NCI-H2171 (cell line): ENCODE measurements around the gene RBMS3.
A peak's percentile ranks its signal among the peaks of the same experiment; 100 is the strongest.
"Not testable (repeated sequence)": the region's sequence is repeated elsewhere in the genome, so short reads cannot be mapped to it uniquely, and the experiment has no call there.

ENCODE experiments used
- DNase-seq: peaks from one replicate; lab custom pipeline; 2025; lab: John Stamatoyannopoulos, UW

RBMS3 gene

DNA sequence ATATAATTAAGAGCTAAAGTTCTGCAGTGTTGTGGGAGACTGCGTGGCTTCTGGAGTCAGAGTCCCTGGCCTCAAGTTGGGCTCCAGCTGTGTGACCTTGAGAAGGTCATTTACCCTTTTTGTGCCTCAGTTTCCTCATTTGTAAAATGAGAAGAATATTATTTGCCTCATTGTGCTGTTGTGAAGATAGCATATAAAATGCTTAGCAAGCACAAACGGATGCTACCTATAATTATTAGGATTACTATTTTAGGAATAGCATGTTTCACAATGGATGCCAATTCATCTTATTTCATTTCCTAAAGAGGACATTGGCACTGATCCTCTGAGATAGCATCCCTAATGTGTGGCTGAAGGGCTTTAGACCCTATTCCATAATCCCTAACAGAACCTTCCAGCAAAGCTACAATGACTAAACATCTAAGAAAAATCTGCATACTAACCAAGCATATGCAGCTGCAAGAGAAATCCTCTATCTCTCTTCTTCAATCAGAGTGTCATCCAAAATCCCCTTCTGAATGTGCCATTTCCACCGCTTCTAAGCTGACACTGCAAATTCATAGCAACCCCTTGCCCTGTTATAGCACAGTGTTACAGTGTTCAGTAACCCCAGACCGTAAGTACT is 148.3 kb downstream of the RBMS3 start:
- no peak for DNase-seq

DNA sequence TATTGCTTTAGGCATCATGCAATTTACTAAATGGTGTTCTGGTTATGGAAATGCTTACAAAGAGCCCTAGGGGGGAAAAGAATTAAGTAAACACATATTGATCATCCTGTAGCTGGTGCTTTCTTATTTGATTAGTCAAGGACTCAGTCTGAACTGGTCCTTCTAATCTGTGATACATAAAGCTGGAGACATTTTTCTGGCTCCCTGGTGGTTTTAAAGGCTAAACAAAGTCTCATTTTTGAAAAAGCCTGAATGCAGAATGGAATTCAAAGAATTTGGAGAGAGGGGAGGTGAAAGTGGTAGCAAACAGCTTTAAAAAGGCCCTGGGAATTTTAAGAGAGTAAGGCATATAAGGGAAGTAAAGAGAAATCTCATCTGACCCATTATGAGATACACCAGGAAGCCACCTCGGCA is 149.7 kb downstream of the RBMS3 start:
- DNase-seq: no peak

DNA sequence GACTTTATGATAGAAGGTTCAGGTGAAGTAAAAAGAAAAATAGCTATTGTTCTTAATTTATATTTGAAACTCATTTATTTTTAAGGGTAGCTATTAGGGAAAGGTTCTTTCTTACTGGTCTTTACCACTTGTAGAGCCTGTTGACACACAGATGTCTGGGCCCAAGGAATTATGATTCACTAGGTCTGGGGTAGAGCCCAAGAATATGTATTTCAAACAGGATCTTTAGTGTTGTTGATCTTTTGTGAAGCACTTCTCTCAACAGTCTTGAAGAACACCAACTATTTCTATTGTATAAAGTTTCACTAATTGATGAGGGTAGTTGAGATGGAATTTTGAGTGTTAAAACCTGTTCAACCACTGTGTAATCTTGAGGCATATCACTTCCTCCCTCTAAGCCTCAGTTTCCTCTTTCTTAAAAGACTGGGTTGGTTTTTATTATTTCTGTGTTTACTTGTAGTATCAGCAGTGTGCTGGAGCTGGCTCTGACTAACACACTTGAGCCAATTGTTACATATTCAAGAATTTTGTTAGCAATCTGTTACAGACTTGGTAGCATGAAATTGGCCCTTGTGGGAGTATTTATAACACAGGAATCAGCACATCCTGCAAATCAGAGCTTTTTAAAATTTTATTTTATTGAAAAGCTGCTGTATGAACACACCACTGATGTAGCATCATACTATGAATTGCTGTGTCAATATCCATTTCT is 155.9 kb downstream of the RBMS3 start:
- DNase-seq: no peak

DNA sequence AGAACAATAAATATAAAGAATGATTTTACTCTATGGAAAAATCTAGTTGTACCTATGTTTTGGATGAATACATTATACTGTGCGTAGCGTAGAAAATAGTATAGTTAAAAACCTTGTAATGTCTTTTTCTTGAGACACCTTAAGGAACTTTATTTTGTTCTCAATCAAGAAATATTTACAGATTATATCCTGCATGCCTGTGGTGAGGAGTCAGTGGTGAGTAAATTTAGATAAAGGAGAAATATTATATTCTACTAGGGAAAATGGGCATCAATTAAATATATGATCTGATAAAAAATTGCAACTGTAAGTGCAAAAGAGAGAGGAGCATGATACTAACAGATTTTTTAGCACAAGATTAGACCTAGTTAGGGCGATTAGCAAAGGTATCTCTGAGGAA is 157.7 kb downstream of the RBMS3 start:
- no peak for DNase-seq

DNA sequence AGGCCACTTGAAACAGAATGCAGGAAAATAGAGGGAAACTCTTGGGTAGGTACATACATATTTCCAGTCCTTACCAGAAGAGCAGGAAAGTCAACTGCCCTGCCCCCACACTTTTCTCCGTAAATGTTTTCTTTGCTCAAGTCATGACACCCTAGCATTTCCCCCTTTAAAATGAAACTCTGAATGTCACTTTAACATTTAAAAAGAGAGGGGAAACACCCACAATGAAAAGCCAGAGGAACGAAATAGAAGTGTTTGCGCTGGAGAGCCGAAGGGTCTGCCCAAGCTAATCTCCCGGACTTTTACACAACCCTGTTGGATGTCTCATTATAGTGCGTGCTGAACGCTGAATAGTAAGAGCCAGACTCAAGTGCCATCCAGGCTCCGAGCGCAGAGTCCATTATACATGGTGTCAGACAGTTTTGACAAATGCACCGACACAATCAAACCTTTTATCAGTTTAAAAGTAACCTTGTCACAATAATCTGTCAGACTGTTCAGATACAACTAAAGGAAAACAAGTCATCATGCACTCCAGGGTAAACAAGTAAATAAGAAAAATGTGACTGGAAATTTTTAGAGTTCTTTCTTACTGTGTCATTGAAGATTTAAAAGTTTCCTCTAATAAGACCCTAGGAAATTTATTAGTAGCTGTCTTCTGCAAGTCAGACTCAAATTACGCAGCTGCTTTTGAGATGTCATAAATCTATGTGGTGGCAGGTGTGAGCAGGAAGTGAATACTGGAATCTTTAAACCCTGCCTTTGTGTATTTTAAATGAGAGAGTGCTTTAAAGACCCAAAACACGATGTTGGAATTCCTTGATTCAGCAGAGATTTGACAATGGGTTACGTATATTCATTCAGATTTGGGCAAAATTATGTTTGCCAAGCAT is 159.8 kb downstream of the RBMS3 start:
- DNase-seq: no peak

DNA sequence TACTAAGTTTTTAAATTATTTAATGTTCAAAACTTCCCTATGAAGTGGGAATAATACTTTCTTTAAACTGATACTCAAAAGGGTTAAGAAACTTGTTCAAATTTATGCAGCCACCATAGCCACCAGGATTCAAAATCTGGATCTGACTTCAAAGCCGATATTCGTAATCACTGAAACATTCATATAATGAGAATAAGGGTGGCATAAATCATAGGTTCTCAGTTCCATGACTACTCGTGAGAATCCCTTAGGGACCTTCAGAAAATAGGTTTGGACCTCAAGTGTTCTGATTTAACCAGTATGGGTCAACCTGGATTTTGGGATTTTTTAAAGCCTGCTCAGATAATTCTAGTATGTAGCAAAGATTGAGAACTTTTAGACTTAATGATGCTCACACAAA is 160.6 kb downstream of the RBMS3 start:
- DNase-seq: no peak

DNA sequence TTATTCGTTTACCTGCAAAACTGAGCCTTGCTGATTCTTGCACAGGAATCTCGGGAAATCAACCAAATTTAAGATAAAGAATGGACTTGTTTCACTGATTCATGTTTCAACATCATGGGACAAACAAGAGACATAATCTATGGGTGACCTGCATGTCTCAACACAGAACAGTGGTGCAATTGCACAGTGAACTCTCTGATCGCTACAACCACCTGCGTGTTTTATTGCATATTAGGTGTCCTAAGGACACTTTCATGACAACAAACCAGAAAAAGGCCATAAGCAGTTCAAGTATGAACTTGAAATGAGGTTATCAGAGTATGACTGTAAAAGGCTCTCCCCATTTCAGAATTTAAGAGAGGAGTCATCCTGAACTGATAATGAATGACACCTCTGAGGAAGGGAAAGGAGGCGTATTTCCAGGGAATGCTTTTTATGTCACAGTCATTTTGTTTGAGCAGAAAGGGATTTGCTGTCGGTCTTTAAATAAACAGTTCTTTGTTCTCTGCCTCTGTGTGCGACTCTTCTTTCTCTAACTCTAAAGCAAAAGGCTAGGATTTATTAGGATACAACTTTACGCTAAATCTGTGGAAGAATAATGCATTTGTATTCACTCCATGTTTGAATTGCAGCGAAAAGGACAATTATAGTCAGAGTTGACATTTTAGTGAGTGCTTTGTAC is 167.2 kb downstream of the RBMS3 start:
- DNase-seq: no peak

DNA sequence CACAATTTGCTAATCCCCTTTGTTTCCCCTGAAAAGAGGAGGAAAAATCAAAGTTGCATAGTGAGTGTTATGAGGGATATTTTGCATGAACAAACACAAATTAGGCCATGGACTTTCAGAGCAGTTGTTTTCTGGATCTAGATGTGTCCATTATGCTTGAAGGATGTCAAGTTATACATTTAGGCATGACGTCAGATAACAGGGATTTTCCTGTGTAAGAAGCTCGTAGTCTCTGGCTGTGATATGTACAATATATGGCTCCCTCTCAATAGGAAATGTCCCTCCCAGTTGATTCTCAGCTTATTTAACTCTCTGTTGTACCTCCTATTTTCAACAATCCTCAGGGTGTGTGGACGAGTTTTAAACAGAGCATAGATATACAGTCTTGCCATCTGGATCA is 171.0 kb downstream of the RBMS3 start:
- no peak for DNase-seq

DNA sequence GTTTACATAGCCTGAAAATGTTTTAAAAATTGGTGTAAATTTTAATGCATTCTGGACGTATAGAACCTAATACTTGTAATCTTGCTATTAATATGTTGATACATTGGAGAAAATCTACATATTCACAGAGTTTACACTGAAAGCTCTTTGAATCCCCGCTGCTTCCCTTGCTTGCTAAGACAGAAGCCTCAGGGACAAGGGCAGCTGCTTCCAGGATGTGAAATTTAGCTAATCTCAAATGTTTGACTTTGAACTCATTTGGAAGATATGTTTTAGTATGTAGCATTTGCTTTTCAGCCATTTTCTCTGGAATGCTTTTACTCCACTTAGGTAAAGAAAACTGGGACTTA is 172.0 kb downstream of the RBMS3 start:
- DNase-seq: no peak

DNA sequence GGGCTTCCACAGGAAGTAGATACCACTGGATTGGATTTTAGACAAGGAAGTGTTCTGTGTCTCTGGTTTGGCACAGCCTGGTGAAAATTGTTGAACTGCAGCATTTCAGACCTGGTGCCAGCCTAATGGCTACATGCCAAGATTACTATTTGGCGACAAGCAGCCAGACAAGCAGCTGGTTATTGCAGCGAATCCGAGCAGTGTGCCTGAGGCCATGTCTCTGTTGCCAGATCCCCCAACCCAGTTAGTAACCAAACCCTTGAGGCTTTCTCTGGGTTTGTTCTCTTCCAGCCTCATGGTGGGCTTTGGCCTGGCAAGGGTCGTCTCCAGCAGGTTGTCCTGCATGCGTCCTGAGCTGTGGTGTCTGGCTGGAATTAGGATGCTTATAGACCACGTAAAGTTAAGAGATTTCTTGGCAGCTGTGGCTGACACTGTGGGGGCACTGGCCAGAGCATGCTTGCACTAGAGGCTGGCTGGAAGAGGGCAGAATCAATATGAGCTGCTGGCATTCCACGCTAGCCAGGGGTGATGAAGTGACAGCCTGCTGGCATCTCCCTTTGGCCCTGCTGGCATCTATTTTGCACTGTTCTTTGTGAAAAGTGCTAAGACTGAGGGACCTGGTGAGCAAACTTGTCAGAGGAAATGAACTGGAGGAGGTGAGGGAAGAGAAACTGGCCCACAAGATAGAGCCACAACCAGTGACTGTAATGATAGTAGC is 172.6 kb downstream of the RBMS3 start:
- DNase-seq: peak; percentile 23

DNA sequence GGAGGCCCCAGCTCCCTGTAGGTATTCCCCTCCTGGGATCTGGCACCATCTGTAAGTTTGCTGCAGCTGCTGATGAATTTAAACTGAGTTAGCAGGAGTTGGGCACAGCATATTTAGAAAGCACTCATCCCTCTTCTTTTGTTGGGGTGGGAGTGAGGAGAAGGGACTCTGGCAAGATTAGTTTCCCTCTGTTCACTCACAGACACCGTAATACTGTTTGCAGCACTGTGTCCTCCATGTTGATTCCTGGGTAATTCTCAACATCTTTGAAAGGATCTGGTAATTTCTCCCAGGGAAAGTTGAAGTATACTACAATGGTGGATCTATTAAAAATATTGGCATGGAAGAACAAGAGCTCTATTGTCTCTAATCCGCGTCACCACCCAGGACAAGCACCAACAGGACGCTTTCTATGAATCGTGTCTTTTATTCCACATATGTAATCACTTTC is 173.3 kb downstream of the RBMS3 start:
- peak; percentile 1 for DNase-seq

DNA sequence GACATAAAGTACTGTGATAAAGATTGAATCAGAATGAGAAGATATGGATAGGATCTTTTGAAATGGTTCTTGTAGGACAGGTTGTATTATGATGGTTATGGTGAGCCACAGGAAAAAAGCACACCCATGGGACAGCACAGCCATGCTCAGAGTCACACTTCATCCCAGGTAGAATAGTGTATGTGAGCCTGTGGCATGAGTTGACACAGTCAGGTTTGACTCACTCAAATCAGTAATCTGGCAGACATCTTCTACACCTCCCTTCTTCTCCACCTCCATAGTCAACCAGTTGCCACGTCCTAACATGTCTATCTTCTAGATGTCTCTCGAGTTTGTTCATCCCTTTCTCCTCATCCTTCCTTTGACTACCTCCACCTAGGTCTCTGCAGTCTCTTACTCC is 176.0 kb downstream of the RBMS3 start:
- no peak for DNase-seq

DNA sequence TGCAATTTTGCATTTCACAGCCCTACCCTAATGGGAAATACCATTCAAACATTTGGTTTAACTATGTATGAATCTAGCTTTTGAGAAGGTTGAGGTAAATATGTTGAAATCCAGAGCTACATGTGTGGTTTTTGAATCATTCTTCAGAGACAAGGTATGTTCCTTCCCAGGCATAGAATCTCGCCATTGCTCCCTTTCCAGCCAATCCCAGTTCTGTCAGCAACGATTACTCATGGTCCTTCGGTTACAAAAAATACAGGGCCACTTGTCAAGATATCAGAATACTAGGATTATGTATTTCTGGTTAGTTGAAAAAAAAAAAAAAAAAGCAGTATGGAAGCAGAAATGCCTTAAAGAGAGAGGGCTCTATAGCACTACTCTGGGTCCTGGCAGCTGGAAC is 182.4 kb downstream of the RBMS3 start:
- DNase-seq: no peak

DNA sequence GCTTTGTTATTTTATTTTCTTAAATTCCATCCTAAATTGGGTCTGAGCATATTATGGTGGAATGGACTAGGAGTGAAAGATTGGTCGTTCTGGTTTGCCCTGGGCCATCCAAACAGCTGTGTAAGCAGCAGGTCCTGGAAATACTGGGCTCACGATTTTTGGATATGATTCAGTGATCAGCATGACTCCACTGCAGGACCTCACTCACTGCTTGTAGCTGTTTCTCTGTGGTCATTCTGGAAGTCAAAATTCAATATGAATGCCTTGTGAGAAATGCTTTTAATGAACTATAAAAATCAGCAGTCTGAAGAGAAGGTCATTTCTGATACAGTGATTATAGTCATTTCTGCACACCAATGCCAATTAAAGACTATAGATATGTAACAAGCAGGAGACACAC is 185.0 kb downstream of the RBMS3 start:
- DNase-seq: no peak

DNA sequence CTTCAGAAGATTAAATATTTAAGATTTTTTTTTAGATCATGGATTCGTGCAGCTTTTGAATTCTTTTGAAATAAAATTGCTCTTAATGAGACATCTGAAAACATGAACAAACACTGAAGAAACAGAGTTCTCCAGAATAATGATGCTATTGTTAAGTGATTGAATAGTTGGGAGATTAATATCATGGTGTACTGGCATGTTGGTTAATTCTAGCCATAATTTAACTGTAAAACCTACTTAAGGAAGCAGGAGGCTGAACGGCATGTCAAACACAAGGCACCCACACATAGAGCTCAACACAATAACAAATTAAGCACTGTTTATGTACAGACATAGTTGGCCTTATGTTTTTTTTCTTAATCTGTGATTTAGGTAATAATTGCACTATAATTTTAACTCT is 185.6 kb downstream of the RBMS3 start:
- DNase-seq: no peak

DNA sequence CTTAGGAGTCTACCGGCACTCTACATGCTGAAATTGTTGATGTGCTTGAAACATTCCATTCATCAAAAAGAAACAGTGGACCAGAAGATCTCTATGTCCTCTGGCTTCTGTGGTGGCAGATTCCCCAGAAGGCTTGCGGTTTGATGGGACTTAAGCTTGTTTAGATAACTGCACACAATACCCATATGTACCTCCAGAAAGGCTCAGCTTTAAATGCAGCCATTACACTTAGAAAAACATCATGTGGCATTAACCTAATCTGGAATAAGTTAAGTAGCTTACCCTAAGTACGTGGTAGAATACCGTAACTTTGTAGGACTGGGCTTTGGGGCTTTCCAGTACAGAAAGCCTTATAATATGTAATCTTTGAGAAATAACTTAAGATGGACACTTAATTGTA is 187.3 kb downstream of the RBMS3 start:
- DNase-seq: no peak

DNA sequence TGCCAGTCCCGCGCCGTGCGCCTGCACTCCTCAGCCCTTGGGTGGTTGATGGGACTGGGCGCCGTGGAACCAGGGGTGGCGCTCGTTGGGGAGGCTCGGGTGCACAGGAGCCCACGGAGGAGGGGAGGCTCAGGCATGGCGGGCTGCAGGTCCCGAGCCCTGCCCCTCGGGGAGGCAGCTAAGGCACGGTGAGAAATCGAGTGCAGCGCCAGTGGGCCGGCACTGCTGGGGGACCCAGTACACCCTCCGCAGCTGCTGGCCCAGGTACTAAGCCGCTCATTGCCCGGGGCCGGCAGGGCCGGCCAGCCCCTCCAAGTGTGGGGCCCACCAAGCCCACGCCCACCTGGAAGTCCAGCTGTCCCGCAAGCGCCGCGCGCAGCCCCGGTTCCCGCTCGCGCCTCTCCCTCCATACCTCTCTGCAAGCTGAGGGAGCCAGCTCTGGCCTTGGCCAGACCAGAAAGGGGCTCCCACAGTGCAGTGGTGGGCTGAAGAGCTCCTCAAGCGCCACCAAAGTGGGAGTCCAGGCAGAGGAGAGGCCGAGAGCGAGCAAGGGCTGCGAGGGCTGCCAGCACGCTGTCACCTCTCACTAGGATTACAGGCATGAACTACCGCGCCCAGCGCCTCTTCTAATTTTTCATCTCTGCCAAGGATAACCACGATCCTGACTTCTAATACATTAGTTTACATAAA is 192.8 kb downstream of the RBMS3 start:
- not testable (repeated sequence) for DNase-seq

DNA sequence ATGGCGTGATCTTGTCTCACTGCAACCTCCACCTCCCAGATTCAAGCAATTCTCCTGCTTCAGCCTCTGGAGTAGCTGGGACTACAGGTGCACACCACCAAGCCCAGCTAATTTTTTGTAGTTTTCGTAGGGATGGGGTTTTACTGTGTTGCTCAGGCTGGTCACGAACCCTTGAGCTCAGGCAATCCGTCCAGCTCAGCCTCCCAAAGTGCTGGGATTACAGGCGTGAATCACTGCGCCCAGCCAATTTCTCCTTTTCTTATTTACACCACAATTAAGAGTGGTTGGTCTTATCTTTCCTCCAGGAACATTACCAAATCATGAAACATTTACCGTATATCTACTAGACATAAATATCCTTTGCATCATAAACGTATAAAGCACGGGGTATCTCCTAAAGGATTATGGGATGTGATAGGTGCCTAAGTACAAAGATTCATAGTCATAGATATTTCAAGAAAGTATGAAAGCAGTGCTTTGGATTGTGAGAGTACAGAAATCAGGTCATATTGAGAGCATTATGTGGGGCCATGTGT is 194.5 kb downstream of the RBMS3 start:
- DNase-seq: no peak

DNA sequence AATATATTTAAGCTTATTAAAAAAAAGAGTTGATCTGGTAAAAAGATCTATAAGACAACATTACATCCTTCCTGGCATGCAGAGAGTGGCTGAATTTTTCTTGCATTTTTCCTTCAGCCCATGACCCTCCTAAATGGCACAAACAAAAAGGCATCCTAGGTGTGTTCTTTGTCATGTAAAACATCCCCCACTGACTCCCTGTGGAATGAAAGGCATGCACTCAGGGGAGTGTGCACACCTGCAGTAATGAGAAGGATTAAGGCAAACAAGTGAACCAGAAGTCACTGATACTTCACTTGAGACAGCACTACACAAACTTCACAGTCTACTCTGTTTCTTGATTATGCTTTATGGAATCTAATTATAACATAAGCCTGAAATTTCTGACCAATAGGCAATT is 195.0 kb downstream of the RBMS3 start:
- no peak for DNase-seq

DNA sequence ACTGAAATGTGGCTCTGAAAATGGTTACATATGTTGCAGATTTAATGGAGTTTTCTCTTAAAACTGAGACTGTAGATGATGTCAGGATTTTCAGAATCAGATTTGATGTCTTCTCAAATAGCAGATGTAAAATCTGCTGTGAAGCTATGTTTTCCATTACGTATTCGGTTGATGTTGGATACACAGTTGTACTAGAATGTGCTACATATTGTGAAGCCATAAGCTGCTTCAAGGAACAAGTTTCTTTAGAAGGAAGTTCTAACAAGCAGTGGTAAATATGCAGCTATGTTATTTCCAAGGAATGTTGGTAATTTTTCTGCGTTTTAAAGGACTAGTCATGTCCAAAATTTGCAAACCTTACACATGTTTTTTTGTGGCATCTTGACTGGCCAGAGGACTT is 197.7 kb downstream of the RBMS3 start:
- no peak for DNase-seq

DNA sequence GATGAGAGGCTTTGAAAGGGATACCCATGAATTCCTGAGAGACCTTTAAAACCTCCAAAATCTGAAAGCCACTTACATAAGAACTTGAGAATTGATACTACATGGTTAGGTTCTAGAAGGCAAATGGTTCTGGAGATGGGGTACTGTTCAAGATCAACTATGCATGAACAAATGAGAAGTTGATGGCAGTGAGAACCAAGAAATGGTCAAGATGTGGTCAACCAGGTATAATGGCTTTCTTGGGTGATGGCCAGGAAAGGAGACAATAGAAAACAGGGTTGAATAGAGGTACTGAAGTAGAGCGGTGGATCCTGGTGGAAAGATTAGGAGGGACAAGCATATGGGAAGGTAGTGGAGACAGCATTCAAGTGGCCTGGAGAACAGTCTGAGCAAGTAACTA is 200.4 kb downstream of the RBMS3 start:
- no peak for DNase-seq
